ENCODE measurements around the gene IQCH.

DNA sequence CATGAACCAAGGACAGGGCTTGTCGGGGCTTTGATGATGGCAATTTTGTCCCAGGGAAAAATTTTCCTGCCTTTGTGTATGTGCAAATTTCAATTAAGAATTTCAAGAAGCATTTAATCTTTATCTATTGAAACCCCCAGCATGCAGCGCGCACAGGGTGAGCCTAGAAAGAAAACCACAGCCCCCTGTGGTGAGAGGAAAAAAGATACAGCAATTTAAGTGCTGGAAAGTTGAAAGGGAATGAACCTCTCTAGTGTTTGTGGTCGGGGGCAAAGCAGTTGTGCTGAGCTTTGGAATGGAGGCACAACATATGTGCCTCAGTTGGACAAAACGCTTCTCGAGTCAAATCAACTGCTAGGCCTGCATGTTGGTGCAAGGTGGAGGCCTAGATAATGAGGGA, 154.6 kb downstream of the IQCH start:
- TF ChIP-seq ATF1 (CRISPR knock-in tag; IDR thresholded peaks at IDR 0.05) (no peak), IRF2 (CRISPR knock-in tag; IDR thresholded peaks at IDR 0.05; ENCODE audit: borderline replicate concordance, low read depth) (no peak), NFE2L1 (CRISPR knock-in tag; IDR thresholded peaks at IDR 0.05) (no peak), NR2C2 (CRISPR knock-in tag; IDR thresholded peaks at IDR 0.05) (no peak)
- TF ChIP-seq, protein P1, sequence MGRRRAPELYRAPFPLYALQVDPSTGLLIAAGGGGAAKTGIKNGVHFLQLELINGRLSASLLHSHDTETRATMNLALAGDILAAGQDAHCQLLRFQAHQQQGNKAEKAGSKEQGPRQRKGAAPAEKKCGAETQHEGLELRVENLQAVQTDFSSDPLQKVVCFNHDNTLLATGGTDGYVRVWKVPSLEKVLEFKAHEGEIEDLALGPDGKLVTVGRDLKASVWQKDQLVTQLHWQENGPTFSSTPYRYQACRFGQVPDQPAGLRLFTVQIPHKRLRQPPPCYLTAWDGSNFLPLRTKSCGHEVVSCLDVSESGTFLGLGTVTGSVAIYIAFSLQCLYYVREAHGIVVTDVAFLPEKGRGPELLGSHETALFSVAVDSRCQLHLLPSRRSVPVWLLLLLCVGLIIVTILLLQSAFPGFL (CRISPR knock-in tag; IDR thresholded peaks at IDR 0.05; ENCODE audit: borderline replicate concordance) = no peak
- TF ChIP-seq, protein P2, sequence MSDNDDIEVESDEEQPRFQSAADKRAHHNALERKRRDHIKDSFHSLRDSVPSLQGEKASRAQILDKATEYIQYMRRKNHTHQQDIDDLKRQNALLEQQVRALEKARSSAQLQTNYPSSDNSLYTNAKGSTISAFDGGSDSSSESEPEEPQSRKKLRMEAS (CRISPR knock-in tag; IDR thresholded peaks at IDR 0.05) = no peak
